ENCODE data around the gene MED28. TPM values are rescaled to one million over a fixed set of nuclear protein-coding genes. Genes with fewer than 3 reads are reported as not detected.

The MED28 gene
- total and polyA plus RNA-seq, 4 donors = 21.1 to 45.1 (median 33.3) TPM

DNA sequence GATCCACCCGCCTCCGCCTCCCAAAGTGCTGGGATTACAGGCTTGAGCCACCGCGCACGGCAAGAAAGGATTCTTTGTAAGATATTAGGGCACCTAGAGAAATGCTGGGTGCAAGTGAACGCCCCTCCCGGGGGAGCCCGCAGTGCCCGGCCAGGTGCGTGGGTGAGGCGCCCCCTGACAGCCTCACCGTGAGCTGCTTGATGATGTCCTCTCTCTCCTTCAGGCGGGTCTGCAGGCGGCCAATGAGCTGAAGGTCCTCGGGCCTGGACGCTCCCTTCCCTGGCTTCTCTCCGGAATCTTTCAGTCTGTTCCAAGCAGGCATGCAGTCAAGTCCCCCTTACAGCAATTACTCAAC, 21.9 kb downstream of the MED28 start:
- H3K4me1 ChIP-seq (ENCODE audit: control insufficient read depth, insufficient read depth, low read length) = peaks cover 9% of the 10 kb centered on the region
- WGBS (ENCODE audit: insufficient coverage) = 72% methylated on average over 11 of the region's 17 CpGs
- no peak overlapping the region for H3K4me3 ChIP-seq (ENCODE audit: low read depth, low read length)
- no peaks in the 10 kb centered on the region for H3K9me3 ChIP-seq (ENCODE audit: control insufficient read depth, insufficient read depth, low read length)
- H3K27ac ChIP-seq (ENCODE audit: low read depth, low read length) = no peak overlapping the region
- DNase-seq (ENCODE audit: low read depth in 4 of 6, low spot score in 6 of 6) = no peak
- H3K27me3 ChIP-seq (ENCODE audit: control insufficient read depth, insufficient read depth, low read length) = no peaks in the 10 kb centered on the region
- peaks cover 43% of the 10 kb centered on the region for H3K36me3 ChIP-seq (ENCODE audit: control insufficient read depth, insufficient read depth, low read length)

DNA sequence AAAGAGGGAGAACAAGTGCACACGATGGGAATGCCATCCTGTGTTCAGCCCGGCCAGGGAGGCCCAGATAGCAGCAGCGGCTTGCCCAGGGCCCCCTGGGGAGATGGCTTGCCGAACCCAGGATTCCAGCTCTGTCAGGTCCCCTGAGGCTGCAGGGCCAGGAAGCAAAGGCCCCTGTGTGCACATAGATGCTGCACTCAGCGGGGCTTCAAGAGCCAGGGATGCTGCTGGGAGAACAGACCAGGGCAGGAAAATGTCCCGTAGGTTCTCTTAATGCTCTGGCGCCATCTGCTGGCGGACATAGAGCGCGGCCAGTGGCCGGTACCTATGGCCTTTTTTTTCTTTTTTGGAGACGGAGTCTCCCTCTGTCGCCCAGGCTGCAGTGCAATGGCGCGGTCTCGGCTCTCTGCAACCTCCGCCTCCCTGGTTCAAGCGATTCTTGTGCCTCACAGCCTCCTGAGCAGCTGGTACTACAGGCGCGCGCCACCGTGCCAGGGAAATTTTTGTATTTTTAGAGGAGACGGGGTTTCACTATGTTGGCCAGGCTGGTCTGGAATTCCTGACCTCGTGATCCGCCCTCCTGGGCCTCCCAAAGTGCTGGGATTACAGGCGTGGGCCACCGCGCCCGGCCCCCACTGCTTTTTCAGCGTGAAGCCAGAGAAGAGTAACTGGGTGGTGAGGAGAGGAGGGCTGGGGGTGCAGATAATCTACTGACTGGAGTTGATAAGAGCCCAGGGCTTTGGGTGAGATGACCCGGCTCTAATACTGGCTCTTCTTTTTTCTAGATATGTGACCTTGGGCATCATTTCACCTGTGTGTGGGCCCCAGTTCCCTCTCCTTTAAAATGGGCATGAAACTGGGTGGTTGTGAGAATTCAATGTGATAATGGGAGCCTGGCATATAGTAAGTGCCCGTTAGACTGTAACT, 22.5 kb downstream of the MED28 start:
- DNase-seq (ENCODE audit: low read depth in 4 of 6, low spot score in 6 of 6) = peak; percentile 19 to 83 (median 48)
- no peak overlapping the region for H3K4me3 ChIP-seq (ENCODE audit: low read depth, low read length)
- peaks cover 9% of the 10 kb centered on the region for H3K4me1 ChIP-seq (ENCODE audit: control insufficient read depth, insufficient read depth, low read length)

DNA sequence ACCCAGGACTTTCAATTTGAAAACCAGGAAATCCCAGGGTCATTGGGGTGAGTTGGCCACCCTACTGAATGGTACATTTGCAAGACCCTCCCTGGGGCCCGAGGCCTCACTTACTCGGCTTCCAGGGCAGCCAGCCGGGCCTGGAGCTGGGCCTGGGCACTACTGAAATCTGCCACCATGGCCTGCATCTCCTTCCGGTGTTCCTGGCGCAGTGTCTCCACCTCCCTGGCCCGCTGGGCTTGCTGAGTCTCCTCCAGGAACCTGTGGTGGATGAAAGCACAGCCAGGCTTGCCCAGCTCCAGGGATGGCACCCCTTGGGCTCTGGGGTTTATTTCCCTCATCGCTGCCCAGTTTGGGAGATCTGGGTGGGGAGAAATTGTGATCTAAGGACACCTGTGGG, 24.7 kb downstream of the MED28 start:
- Histone ChIP-seq H3K27ac (ENCODE audit: low read depth, low read length) (no peak overlapping the region), H3K9me3 (ENCODE audit: control insufficient read depth, insufficient read depth, low read length) (peaks cover 4% of the 10 kb centered on the region), H3K36me3 (ENCODE audit: control insufficient read depth, insufficient read depth, low read length) (peaks cover 36% of the 10 kb centered on the region), H3K27me3 (ENCODE audit: control insufficient read depth, insufficient read depth, low read length) (no peaks in the 10 kb centered on the region), H3K4me3 (ENCODE audit: low read depth, low read length) (no peak overlapping the region), H3K4me1 (ENCODE audit: control insufficient read depth, insufficient read depth, low read length) (peaks cover 9% of the 10 kb centered on the region)
- DNase-seq (ENCODE audit: low read depth in 4 of 6, low spot score in 6 of 6) = no peak
- 90% methylated on average over 6 of the region's 7 CpGs for WGBS (ENCODE audit: insufficient coverage)

More for the DNA sequence above, 22.5 kb downstream of the MED28 start:
- Histone ChIP-seq H3K27me3 (ENCODE audit: control insufficient read depth, insufficient read depth, low read length) (no peaks in the 10 kb centered on the region), H3K9me3 (ENCODE audit: control insufficient read depth, insufficient read depth, low read length) (no peaks in the 10 kb centered on the region), H3K36me3 (ENCODE audit: control insufficient read depth, insufficient read depth, low read length) (peaks cover 43% of the 10 kb centered on the region), H3K27ac (ENCODE audit: low read depth, low read length) (no peak overlapping the region)
- 50% methylated on average over 31 of the region's 32 CpGs for WGBS (ENCODE audit: insufficient coverage)

DNA sequence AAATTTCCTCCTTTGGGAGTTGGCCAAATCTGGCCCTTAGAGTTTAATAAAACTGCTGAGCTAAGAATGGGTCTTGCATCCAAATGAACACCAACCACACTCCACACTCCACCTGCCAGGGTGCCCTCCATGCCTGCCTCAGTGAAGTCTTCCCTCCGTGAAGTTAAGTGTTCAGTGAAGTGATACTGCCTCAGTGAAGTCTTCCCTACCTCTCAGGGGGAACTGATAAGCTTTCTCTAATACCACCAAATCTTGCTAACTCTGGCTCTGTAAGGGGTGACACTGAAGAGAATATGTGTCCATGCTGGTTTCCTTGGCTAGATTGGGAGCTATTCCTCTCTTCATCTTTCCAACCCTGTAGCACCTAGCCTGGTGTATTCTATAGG, 27.9 kb downstream of the MED28 start:
- no peaks in the 10 kb centered on the region for H3K4me1 ChIP-seq (ENCODE audit: control insufficient read depth, insufficient read depth, low read length)
- no peak for DNase-seq (ENCODE audit: low read depth in 4 of 6, low spot score in 6 of 6)
- H3K36me3 ChIP-seq (ENCODE audit: control insufficient read depth, insufficient read depth, low read length) = peaks cover 27% of the 10 kb centered on the region
- H3K27me3 ChIP-seq (ENCODE audit: control insufficient read depth, insufficient read depth, low read length) = no peaks in the 10 kb centered on the region
- no CpG with 5 or more reads among the region's 1 CpG for WGBS (ENCODE audit: insufficient coverage)
- no peak overlapping the region for H3K27ac ChIP-seq (ENCODE audit: low read depth, low read length)
- no peak overlapping the region for H3K4me3 ChIP-seq (ENCODE audit: low read depth, low read length)
- H3K9me3 ChIP-seq (ENCODE audit: control insufficient read depth, insufficient read depth, low read length) = peaks cover 4% of the 10 kb centered on the region

DNA sequence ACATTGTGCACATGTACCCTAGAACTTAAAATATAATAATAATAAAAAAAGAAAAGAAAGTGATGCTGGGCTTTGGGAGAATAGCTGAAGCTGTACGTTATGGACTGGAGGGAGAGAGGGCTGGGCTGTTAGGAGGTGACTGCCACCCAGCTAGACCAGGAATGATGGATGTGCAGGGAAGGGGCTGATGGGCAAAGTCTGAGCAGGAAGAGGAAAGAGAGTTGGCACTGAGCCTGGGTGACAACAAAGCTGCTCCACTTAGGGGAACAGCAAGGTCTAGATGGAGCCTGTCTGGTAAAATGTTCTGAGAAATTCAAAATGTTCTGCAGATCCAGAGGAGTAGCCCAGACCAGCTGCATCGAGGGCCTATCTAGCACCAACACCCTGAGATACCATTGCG, 32.3 kb downstream of the MED28 start:
- WGBS (ENCODE audit: insufficient coverage) = 60% methylated on average over 1 of the region's 3 CpGs
- no peak for DNase-seq (ENCODE audit: low read depth in 4 of 6, low spot score in 6 of 6)

DNA sequence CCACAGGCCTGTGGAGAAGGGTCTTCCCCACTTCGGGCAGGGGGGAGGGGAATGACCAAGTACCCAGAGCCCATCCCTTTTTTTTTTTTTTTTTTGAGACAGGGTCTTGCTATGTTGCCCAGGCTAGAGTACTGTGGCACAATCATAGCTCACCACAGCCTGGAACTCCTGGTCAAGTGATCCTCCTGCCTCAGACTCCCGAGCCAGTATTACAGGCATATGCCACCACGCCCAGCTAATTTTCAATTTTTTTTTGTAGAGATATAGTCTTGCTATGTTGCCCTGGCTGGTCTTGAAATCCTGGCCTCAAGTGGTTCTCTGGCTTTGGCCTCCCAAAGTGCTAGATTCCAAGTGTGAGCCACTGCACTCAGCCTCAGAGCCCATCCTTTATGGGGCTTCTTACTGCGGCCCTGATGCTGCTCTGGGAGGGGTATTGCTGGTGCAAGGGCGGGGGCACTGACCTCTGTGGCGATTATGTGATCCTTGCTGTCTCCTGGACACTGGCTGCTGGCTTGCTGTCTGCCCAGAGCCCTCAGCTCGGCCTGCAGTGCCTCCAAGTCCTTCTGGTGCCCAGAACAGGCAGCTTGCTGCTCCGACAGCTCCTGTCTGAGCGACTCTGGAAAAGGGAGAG, 32.9 kb downstream of the MED28 start:
- peaks cover 4% of the 10 kb centered on the region for H3K9me3 ChIP-seq (ENCODE audit: control insufficient read depth, insufficient read depth, low read length)
- peaks cover 15% of the 10 kb centered on the region for H3K36me3 ChIP-seq (ENCODE audit: control insufficient read depth, insufficient read depth, low read length)
- H3K27ac ChIP-seq (ENCODE audit: low read depth, low read length) = no peak overlapping the region
- DNase-seq (ENCODE audit: low read depth in 4 of 6, low spot score in 6 of 6) = no peak
- no peak overlapping the region for H3K4me3 ChIP-seq (ENCODE audit: low read depth, low read length)
- H3K4me1 ChIP-seq (ENCODE audit: control insufficient read depth, insufficient read depth, low read length) = no peaks in the 10 kb centered on the region
- no peaks in the 10 kb centered on the region for H3K27me3 ChIP-seq (ENCODE audit: control insufficient read depth, insufficient read depth, low read length)
- WGBS (ENCODE audit: insufficient coverage) = 89% methylated on average over 6 of the region's 9 CpGs

More for the DNA sequence above, 32.3 kb downstream of the MED28 start:
- no peaks in the 10 kb centered on the region for H3K27me3 ChIP-seq (ENCODE audit: control insufficient read depth, insufficient read depth, low read length)
- no peaks in the 10 kb centered on the region for H3K4me1 ChIP-seq (ENCODE audit: control insufficient read depth, insufficient read depth, low read length)
- peaks cover 4% of the 10 kb centered on the region for H3K9me3 ChIP-seq (ENCODE audit: control insufficient read depth, insufficient read depth, low read length)
- no peak overlapping the region for H3K4me3 ChIP-seq (ENCODE audit: low read depth, low read length)
- peaks cover 17% of the 10 kb centered on the region for H3K36me3 ChIP-seq (ENCODE audit: control insufficient read depth, insufficient read depth, low read length)
- H3K27ac ChIP-seq (ENCODE audit: low read depth, low read length) = no peak overlapping the region

DNA sequence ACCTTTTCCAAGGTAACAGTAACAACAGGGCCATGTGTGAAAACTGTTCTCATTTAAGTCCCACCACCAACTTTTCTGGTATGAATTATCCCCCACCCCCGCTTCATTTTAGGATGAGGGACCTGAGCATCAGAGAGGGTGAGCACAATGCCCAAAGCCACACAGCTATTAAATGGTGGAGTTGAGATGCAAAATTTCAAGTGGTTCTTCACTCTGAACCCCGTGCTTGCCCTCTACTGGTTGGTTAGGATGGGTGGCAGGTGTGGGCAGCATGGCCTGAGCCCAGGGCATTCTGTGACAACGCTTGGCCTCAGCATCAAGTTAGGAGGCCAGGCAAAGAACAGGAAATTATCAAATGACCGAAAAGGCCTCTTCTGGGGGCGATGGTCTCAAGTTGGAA, 33.5 kb downstream of the MED28 start:
- no peaks in the 10 kb centered on the region for H3K27me3 ChIP-seq (ENCODE audit: control insufficient read depth, insufficient read depth, low read length)
- H3K36me3 ChIP-seq (ENCODE audit: control insufficient read depth, insufficient read depth, low read length) = peaks cover 19% of the 10 kb centered on the region
- H3K9me3 ChIP-seq (ENCODE audit: control insufficient read depth, insufficient read depth, low read length) = peaks cover 2% of the 10 kb centered on the region
- H3K4me1 ChIP-seq (ENCODE audit: control insufficient read depth, insufficient read depth, low read length) = no peaks in the 10 kb centered on the region
- no peak overlapping the region for H3K27ac ChIP-seq (ENCODE audit: low read depth, low read length)
- no peak for DNase-seq (ENCODE audit: low read depth in 4 of 6, low spot score in 6 of 6)
- 94% methylated on average over 3 of the region's 5 CpGs for WGBS (ENCODE audit: insufficient coverage)
- no peak overlapping the region for H3K4me3 ChIP-seq (ENCODE audit: low read depth, low read length)

DNA sequence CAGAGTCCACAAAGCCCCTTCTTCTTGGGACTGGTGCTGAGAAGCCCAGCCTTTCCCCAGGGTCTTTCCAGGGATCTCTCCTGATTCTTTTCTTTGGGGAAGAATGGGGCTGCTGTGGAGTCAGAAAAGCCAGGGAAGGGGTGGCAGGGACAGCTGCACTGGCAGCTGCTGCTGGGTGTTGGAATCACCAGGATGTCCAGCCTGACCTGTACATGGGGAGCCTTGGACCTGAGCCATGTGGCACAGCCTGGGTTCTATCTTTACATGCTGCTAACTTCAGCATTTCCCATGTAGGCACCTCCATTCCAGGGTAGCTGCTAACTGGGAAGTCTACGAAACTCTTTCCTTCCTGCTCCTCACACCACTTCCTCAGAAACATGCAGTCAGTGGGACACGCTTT, 36.0 kb downstream of the MED28 start:
- DNase-seq (ENCODE audit: low read depth in 4 of 6, low spot score in 6 of 6) = no peak
- WGBS (ENCODE audit: insufficient coverage) = no CpG with 5 or more reads among the region's 2 CpGs
- no peaks in the 10 kb centered on the region for H3K27me3 ChIP-seq (ENCODE audit: control insufficient read depth, insufficient read depth, low read length)
- H3K4me3 ChIP-seq (ENCODE audit: low read depth, low read length) = no peak overlapping the region
- H3K36me3 ChIP-seq (ENCODE audit: control insufficient read depth, insufficient read depth, low read length) = peaks cover 16% of the 10 kb centered on the region
- H3K4me1 ChIP-seq (ENCODE audit: control insufficient read depth, insufficient read depth, low read length) = no peaks in the 10 kb centered on the region
- no peaks in the 10 kb centered on the region for H3K9me3 ChIP-seq (ENCODE audit: control insufficient read depth, insufficient read depth, low read length)
- no peak overlapping the region for H3K27ac ChIP-seq (ENCODE audit: low read depth, low read length)

DNA sequence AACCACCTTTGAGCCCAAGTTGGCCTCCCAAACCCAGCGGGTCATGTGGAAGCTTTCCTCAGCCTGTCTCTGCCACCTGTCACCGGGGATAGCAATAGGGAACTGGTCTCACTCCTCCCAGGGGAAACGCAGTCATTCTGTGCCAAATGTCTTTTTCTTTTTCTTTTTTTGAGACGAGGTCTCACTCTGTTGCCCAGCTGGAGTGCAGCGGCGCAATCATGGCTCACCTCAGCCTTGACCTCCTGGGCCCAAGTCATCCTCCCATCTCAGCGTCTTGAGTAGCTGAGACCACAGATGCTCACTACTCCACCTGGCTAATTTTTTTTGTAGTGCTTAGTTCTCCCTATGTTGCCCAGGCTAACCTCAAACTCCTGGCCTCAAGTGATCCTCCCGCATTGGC, 40.3 kb downstream of the MED28 start:
- WGBS (ENCODE audit: insufficient coverage) = 75% methylated on average over 8 of the region's 8 CpGs
- Histone ChIP-seq H3K4me1 (ENCODE audit: control insufficient read depth, insufficient read depth, low read length) (no peaks in the 10 kb centered on the region), H3K27ac (ENCODE audit: low read depth, low read length) (no peak overlapping the region), H3K27me3 (ENCODE audit: control insufficient read depth, insufficient read depth, low read length) (no peaks in the 10 kb centered on the region), H3K4me3 (ENCODE audit: low read depth, low read length) (no peak overlapping the region), H3K9me3 (ENCODE audit: control insufficient read depth, insufficient read depth, low read length) (no peaks in the 10 kb centered on the region), H3K36me3 (ENCODE audit: control insufficient read depth, insufficient read depth, low read length) (peaks cover 6% of the 10 kb centered on the region)
- no peak for DNase-seq (ENCODE audit: low read depth in 4 of 6, low spot score in 6 of 6)

DNA sequence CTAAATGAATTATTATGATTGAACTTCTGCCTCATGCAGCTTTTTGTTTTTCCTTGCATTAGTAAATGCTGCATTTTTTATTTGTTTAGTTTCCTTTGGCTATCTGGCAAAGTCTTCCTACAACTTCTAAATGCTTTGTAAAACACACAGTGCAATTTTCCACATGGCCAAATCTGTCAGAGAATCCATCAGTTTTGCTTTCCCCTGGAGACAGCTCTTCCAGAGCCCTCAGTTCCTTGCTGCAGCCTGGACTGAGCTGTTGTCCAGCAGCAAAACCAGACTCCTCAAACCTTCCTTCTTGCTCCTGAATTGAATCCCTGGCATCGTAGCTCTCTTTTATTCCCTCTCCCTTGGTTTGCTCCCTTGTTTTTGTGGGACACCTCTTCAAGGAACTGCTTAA, 42.6 kb downstream of the MED28 start:
- DNase-seq (ENCODE audit: low read depth in 4 of 6, low spot score in 6 of 6) = peak in 1 of 6 donors; percentile 34
- Histone ChIP-seq H3K27me3 (ENCODE audit: control insufficient read depth, insufficient read depth, low read length) (no peaks in the 10 kb centered on the region), H3K27ac (ENCODE audit: low read depth, low read length) (no peak overlapping the region), H3K4me3 (ENCODE audit: low read depth, low read length) (no peak overlapping the region), H3K36me3 (ENCODE audit: control insufficient read depth, insufficient read depth, low read length) (peaks cover 6% of the 10 kb centered on the region), H3K4me1 (ENCODE audit: control insufficient read depth, insufficient read depth, low read length) (no peaks in the 10 kb centered on the region), H3K9me3 (ENCODE audit: control insufficient read depth, insufficient read depth, low read length) (no peaks in the 10 kb centered on the region)
- 33% methylated on average over 1 of the region's 1 CpG for WGBS (ENCODE audit: insufficient coverage)
